HuH-7.5 (cell line): ENCODE results near the gene LINC00305.

Source experiments
- DNase-seq: peaks from one replicate; pipeline ENCODE4 v3.0.0; 2011; ENCODE audit warnings: low spot score

The LINC00305 gene

GRCh38 chr18:64111950-64112349, 36.9 kb downstream of the LINC00305 start:
- DNase-seq, result no peak

GRCh38 chr18:64110692-64111480, 38.0 kb downstream of the LINC00305 start:
- no peak for DNase-seq

GRCh38 chr18:64103986-64104385, 44.9 kb downstream of the LINC00305 start:
- DNase-seq, result no peak

- DNase-seq, result no peak
These were observed 48.6 kb downstream of the LINC00305 start for GRCh38 chr18:64100116-64100922.

GRCh38 chr18:64099244-64099643, 49.6 kb downstream of the LINC00305 start:
- no peak for DNase-seq

- DNase-seq, result no peak
These were observed 51.4 kb downstream of the LINC00305 start for GRCh38 chr18:64097497-64097896.

GRCh38 chr18:64095056-64095455, 53.8 kb downstream of the LINC00305 start:
- DNase-seq, result no peak

- no peak for DNase-seq
These were observed 54.7 kb downstream of the LINC00305 start for GRCh38 chr18:64094210-64094609.

GRCh38 chr18:64091526-64091925, 57.4 kb downstream of the LINC00305 start:
- no peak for DNase-seq

GRCh38 chr18:64090876-64091275, 58.0 kb downstream of the LINC00305 start:
- DNase-seq, result no peak

- DNase-seq, result no peak
These were observed 65.0 kb downstream of the LINC00305 start for GRCh38 chr18:64083916-64084315.

- no peak for DNase-seq
These were observed 66.4 kb downstream of the LINC00305 start for GRCh38 chr18:64082513-64082912.

GRCh38 chr18:64082054-64082453, 66.8 kb downstream of the LINC00305 start:
- no peak for DNase-seq

GRCh38 chr18:64073971-64074370, 74.9 kb downstream of the LINC00305 start:
- no peak for DNase-seq

- DNase-seq, result no peak
These were observed 93.9 kb downstream of the LINC00305 start for GRCh38 chr18:64055019-64055418.

- no peak for DNase-seq
These were observed 95.6 kb downstream of the LINC00305 start for GRCh38 chr18:64053246-64053645.

- DNase-seq, result no peak
These were observed 96.1 kb downstream of the LINC00305 start for GRCh38 chr18:64052772-64053171.

GRCh38 chr18:64044616-64045015, 104.3 kb downstream of the LINC00305 start:
- DNase-seq, result no peak

GRCh38 chr18:64042728-64043358, 106.0 kb downstream of the LINC00305 start:
- DNase-seq, result no peak

- DNase-seq, result peak; percentile 27
These were observed 111.0 kb downstream of the LINC00305 start for GRCh38 chr18:64037812-64038414.

GRCh38 chr18:64032312-64032711, 116.6 kb downstream of the LINC00305 start:
- DNase-seq, result no peak

- DNase-seq, result no peak
These were observed 117.5 kb downstream of the LINC00305 start for GRCh38 chr18:64031411-64031810.
